ENCODE results near the gene PCBP3.

DNA sequence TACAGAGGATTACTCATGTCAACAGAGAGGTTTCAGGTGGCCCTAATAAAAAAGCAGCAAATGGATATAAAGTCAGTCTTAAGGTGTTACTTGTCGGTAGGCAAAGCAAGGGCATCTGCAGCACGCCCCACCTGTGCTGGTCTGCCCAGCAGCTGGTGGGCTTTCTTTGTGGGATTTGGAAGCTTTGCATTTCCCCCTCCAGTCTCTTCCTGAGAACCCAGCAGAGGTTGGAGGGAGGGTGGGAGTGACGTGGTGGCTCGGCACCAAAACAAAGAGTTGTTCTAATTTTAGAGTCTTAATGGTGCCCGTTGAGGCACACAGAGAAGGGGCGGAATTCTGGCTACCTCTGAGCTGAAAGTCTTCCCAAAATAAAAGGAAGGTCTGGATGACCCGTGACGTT, 4.8 kb upstream of the PCBP3 start:
- TF ChIP-seq, protein P1, sequence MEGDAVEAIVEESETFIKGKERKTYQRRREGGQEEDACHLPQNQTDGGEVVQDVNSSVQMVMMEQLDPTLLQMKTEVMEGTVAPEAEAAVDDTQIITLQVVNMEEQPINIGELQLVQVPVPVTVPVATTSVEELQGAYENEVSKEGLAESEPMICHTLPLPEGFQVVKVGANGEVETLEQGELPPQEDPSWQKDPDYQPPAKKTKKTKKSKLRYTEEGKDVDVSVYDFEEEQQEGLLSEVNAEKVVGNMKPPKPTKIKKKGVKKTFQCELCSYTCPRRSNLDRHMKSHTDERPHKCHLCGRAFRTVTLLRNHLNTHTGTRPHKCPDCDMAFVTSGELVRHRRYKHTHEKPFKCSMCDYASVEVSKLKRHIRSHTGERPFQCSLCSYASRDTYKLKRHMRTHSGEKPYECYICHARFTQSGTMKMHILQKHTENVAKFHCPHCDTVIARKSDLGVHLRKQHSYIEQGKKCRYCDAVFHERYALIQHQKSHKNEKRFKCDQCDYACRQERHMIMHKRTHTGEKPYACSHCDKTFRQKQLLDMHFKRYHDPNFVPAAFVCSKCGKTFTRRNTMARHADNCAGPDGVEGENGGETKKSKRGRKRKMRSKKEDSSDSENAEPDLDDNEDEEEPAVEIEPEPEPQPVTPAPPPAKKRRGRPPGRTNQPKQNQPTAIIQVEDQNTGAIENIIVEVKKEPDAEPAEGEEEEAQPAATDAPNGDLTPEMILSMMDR (IDR thresholded peaks at IDR 0.05) = no peak
- no peak for TF ChIP-seq POLR2AphosphoS5 (IDR thresholded peaks at IDR 0.05)
- TF ChIP-seq POLR2A (IDR thresholded peaks at IDR 0.05) = no peak
